Ramos (cell line): ENCODE measurements around the gene ELL.

Experiments
- in situ Hi-C: fragments of 300-500 bp; cut with MboI; formaldehyde crosslinking; loops from one replicate; pipeline ENCODE4 v1.14.3; 2022; ENCODE audit warnings: low sequenced_read_pairs; ENCODE audit not compliant: unreplicated experiment

ELL gene

DNA sequence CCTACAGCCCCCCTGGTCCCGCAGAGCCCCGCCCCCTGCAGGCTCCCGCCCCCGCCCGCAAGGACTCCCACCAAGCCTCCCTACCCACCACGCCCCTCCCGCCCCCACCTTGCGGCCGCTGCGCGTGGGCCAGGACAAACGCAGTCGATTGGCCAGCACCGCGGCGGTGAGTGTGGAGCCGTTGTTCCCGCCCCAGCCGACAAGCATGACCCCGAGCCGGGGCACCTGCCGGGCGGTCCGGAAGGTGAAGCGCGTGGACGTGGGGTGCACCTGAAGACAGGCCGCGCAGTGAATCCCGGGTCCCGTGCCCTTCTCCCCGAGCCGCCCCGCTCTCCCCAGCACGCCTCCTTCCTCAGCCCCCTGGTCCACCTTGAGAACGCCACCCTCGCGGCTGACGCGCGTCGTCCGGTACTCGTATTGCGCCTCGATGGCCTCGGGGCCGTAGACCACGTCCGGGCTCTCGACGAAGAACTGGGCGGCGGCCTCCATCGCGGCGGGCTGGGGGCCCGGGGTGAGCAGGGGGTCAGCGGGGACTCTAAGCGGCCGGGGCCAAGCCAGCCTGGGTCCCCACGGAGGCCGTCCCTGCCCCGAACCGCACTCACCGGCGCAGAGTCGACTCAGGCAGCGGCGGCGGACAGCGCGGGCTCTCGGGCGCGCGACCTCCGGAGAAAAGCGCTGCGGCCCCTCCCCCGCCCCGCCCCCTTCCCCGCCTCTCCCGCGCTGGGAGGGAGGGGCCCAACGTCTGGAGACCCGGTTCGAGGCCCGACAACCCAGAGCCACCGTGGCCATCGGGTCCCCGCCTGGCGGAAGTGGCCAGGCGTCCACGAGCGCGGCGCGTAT lies 84.2 kb downstream of the ELL start, which contains the start of gene ISYNA1:
ISYNA1 (minus strand) TSS at position 643 of the 840 bp plus-strand sequence; CDS start at position 489, 154 bp downstream.
- in situ Hi-C loops: no loop called here

DNA sequence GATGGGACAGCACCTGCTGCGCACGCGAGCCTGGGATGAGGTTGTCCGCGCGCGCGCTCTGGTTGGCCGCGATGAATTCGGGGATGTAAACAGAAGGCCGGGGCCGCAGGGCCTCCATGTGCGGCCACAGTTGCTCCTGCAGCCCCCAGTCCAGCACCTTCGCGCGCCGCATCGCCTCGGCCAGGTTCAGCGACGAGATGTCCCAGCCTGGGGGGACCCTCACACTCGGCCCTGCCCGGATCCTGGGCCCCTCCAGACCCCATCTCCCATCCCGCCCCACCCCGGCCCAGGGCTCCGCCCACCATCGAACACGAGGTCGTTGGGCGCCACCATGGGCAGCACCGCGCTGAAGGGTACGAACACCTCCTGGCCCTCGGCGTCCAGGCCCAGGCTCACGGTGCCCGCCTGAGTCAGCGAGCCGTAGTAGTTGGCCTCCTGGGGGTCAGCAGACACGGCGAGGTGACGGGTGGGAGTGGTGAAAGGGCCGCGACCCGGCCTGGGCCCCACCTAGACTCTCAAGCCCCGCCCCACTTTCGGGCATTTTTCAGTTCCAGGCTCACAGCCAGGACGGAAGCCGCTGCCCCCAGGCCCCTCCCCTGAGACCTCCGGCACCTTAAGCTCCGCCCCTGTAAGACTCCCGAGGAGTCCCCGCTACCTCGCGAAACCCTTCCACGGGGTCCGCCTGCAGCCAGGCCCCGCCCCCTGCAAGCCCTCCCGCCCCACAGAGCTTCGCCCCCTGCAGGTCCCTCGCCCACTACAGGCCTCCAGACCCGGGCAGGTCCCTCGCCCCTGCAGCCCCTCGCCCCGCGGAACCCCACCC lies 85.0 kb downstream of the ELL start:
- in situ Hi-C loops: no loop called here

- in situ Hi-C loops: no loop called here
Measured at GRCh38 chr19:18435842-18436670, 85.8 kb downstream of the ELL start.

GRCh38 chr19:18435178-18435841 lies 86.6 kb downstream of the ELL start:
- in situ Hi-C loops: no loop called here

GRCh38 chr19:18434411-18435175 lies 87.3 kb downstream of the ELL start:
- in situ Hi-C loops: no loop called here

- in situ Hi-C loops: no loop called here
Measured at GRCh38 chr19:18433735-18434398, 88.0 kb downstream of the ELL start.

- in situ Hi-C loops: no loop called here
Measured at GRCh38 chr19:18433015-18433691, 88.7 kb downstream of the ELL start.

- in situ Hi-C loops: no loop called here
Measured at GRCh38 chr19:18432275-18433014, 89.4 kb downstream of the ELL start.

- in situ Hi-C loops: no loop called here
Measured at GRCh38 chr19:18431351-18432197, 90.3 kb downstream of the ELL start.

- in situ Hi-C loops: no loop called here
Measured at GRCh38 chr19:18430417-18431144, 91.3 kb downstream of the ELL start.

GRCh38 chr19:18429717-18430416 lies 92.0 kb downstream of the ELL start:
- in situ Hi-C loops: no loop called here

DNA sequence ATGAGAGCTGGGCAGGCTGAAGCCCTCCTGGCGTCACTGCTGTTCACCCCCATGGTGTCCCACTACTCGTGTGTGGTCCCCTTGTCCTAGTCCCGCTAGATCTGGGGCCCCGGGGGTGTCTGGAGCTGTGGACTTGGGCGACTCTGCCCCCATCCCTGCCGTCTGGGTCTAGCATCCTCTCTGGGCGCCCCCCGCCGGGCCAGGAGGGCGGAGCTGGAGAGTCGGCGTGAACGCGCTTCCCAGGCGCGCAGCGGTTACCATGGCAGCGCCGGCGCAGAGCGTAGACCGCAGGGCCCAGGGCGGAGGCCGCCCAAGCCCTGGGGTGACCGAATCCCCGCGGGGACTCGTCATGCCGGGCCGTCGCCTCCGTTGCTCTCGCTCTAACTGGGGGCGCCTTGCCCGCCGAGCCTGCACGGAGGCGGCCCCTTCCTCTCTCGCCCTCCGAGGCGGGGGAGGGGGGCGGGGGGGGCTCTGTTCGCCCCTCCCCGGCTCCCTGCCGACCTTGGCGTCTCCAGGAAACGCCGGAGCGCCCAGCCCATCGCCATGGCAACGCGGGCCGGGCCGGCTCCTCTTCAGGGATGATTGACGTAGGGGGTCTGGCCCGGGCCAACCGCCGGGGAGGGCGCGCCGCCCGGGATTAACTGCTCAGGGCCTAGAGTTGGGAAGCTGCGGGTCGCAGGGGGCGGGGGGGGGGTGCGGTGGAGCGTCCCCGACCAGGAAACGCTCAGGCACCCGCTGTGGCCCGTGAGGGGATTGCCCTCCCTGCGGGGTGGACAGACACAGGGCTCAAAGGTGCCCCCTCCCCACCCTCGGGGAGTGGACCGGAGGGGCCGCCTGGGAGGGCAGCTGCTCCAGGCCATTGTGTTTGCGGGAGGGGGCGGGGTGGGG lies 92.8 kb downstream of the ELL start:
- in situ Hi-C loops: no loop called here

GRCh38 chr19:18428173-18428786 lies 93.6 kb downstream of the ELL start:
- in situ Hi-C loops: no loop called here

- in situ Hi-C loops: no loop called here
Measured at GRCh38 chr19:18427743-18428113, 94.1 kb downstream of the ELL start.
